Endometrium (tissue), 2 donors: ENCODE measurements around the gene CNN3.

Experiments used
- FAIRE-seq: peaks from 2 replicates; lab custom pipeline; 2012; peaks lifted over from hg19 to GRCh38; lab: Jason Lieb, UNC
- donor health status: control.
- donor health status: control.

The CNN3 gene

GRCh38 chr1:94926915-94927404, at the start of gene CNN3:
CNN3 (minus strand) TSS chr1:94927110; CDS start chr1:94926894, 216 bp downstream.
- no peak for FAIRE-seq

GRCh38 chr1:94974824-94975223, 47.9 kb upstream of the CNN3 start:
- no peak for FAIRE-seq

GRCh38 chr1:94974241-94974640, 47.3 kb upstream of the CNN3 start:
- no peak for FAIRE-seq

GRCh38 chr1:94973309-94973922, 46.5 kb upstream of the CNN3 start:
- no peak for FAIRE-seq

GRCh38 chr1:94971491-94971924, 44.6 kb upstream of the CNN3 start:
- FAIRE-seq, result no peak

GRCh38 chr1:94970783-94971182, 43.9 kb upstream of the CNN3 start:
- no peak for FAIRE-seq

- FAIRE-seq, result no peak
These were observed 42.2 kb upstream of the CNN3 start for GRCh38 chr1:94969137-94969536.

- FAIRE-seq, result no peak
These were observed 39.1 kb upstream of the CNN3 start for GRCh38 chr1:94966033-94966432.

GRCh38 chr1:94963864-94964263, 37.0 kb upstream of the CNN3 start:
- no peak for FAIRE-seq

- FAIRE-seq, result no peak
These were observed 35.7 kb upstream of the CNN3 start for GRCh38 chr1:94962409-94963265.

GRCh38 chr1:94961988-94962387, 35.1 kb upstream of the CNN3 start:
- FAIRE-seq, result peak; percentile 23

GRCh38 chr1:94961582-94961981, 34.7 kb upstream of the CNN3 start:
- no peak for FAIRE-seq

- FAIRE-seq, result no peak
These were observed 31.2 kb upstream of the CNN3 start for GRCh38 chr1:94958081-94958480.

- peak; percentile 87 for FAIRE-seq
These were observed 29.1 kb upstream of the CNN3 start for GRCh38 chr1:94955767-94956632.

GRCh38 chr1:94954263-94955220, 27.6 kb upstream of the CNN3 start:
- no peak for FAIRE-seq

GRCh38 chr1:94953746-94954145, 26.8 kb upstream of the CNN3 start:
- FAIRE-seq, result no peak

GRCh38 chr1:94953107-94953506, 26.2 kb upstream of the CNN3 start:
- no peak for FAIRE-seq

- FAIRE-seq, result no peak
These were observed 25.6 kb upstream of the CNN3 start for GRCh38 chr1:94952539-94952938.

- FAIRE-seq, result no peak
These were observed 24.7 kb upstream of the CNN3 start for GRCh38 chr1:94951509-94952208.

GRCh38 chr1:94951046-94951445, 24.1 kb upstream of the CNN3 start:
- no peak for FAIRE-seq
